Mononuclear cell (primary cell): ENCODE results near the gene EBP. TPM values are rescaled to one million over a fixed set of nuclear protein-coding genes. Genes with fewer than 3 reads are reported as not detected.

Experiments used
- H3K27me3 ChIP-seq: 2 replicates; pipeline ENCODE4 v1.6.0; 2011; ENCODE audit warnings: low read length, control low read depth; ENCODE audit not compliant: insufficient read depth
- H3K4me1 ChIP-seq: 2 replicates; pipeline ENCODE4 v1.5.1; 2011; ENCODE audit warnings: mild to moderate bottlenecking, low read length, control low read depth; ENCODE audit not compliant: insufficient read depth
- H3K4me3 ChIP-seq: 2 replicates; pipeline ENCODE4 v1.5.1; 2011; ENCODE audit warnings: mild to moderate bottlenecking, low read length, moderate library complexity
- H3K9me3 ChIP-seq: 2 replicates; pipeline ENCODE4 v1.5.1; 2011; ENCODE audit warnings: low read depth, mild to moderate bottlenecking, control low read depth, low read length
- total RNA-seq: library from RNA; depleted of rRNA; stranded (reverse); fragments of >200 nt; gene quantifications from one replicate; pipeline ENCODE4 v1.2.3, GENCODE V29; 2012

Gene EBP
- 27.6 TPM for total RNA-seq

- peak within 1 kb of the TSS; percentile 49 for H3K4me3 ChIP-seq
Measured at GRCh38 chrX:48521353-48522243, at the start of gene EBP. EBP (plus strand) TSS chrX:48521808; CDS start chrX:48523772, 1,964 bp downstream.

GRCh38 chrX:48472225-48472624 is 49.4 kb upstream of the EBP start:
- no peaks in the 10 kb centered on the region for H3K27me3 ChIP-seq
- H3K4me1 ChIP-seq: peaks cover 27% of the 10 kb centered on the region
- H3K9me3 ChIP-seq: no peaks in the 10 kb centered on the region
- H3K4me3 ChIP-seq: no peak overlapping the region

More at GRCh38 chrX:48521353-48522243, at the start of gene EBP:
- Histone ChIP-seq H3K27me3 (no peaks in the 10 kb centered on the region), H3K9me3 (no peaks in the 10 kb centered on the region), H3K4me1 (peaks cover 30% of the 10 kb centered on the region)

- Histone ChIP-seq H3K9me3 (no peaks in the 10 kb centered on the region), H3K4me3 (no peak overlapping the region), H3K4me1 (peaks cover 35% of the 10 kb centered on the region), H3K27me3 (no peaks in the 10 kb centered on the region)
Measured at GRCh38 chrX:48472851-48473703, 48.5 kb upstream of the EBP start.

- peaks cover 32% of the 10 kb centered on the region for H3K4me1 ChIP-seq
- H3K4me3 ChIP-seq: no peak overlapping the region
- no peaks in the 10 kb centered on the region for H3K27me3 ChIP-seq
- no peaks in the 10 kb centered on the region for H3K9me3 ChIP-seq
Measured at GRCh38 chrX:48473704-48473990, 48.0 kb upstream of the EBP start.

- Histone ChIP-seq H3K4me1 (peaks cover 27% of the 10 kb centered on the region), H3K9me3 (no peaks in the 10 kb centered on the region), H3K4me3 (no peak overlapping the region), H3K27me3 (no peaks in the 10 kb centered on the region)
Measured at GRCh38 chrX:48474127-48474526, 47.5 kb upstream of the EBP start.

GRCh38 chrX:48474581-48474980 is 47.0 kb upstream of the EBP start:
- H3K4me3 ChIP-seq: no peak overlapping the region
- H3K4me1 ChIP-seq: peaks cover 22% of the 10 kb centered on the region
- no peaks in the 10 kb centered on the region for H3K27me3 ChIP-seq
- H3K9me3 ChIP-seq: no peaks in the 10 kb centered on the region

GRCh38 chrX:48475296-48475695 is 46.3 kb upstream of the EBP start:
- no peaks in the 10 kb centered on the region for H3K9me3 ChIP-seq
- peaks cover 20% of the 10 kb centered on the region for H3K4me1 ChIP-seq
- H3K4me3 ChIP-seq: peak overlapping the region; percentile 65
- no peaks in the 10 kb centered on the region for H3K27me3 ChIP-seq

- no peaks in the 10 kb centered on the region for H3K9me3 ChIP-seq
- peaks cover 20% of the 10 kb centered on the region for H3K4me1 ChIP-seq
- no peaks in the 10 kb centered on the region for H3K27me3 ChIP-seq
- H3K4me3 ChIP-seq: peak within 1 kb of the TSS; percentile 65
Measured at GRCh38 chrX:48475774-48476577, 45.6 kb upstream of the EBP start, which contains the start of gene FTSJ1. FTSJ1 (plus strand) TSS chrX:48476199; CDS start chrX:48478048, 1,849 bp downstream.

GRCh38 chrX:48476919-48477318 is 44.7 kb upstream of the EBP start:
- Histone ChIP-seq H3K4me3 (peak overlapping the region; percentile 65), H3K27me3 (no peaks in the 10 kb centered on the region), H3K4me1 (peaks cover 20% of the 10 kb centered on the region), H3K9me3 (no peaks in the 10 kb centered on the region)

- Histone ChIP-seq H3K4me3 (no peak overlapping the region), H3K27me3 (no peaks in the 10 kb centered on the region), H3K9me3 (no peaks in the 10 kb centered on the region), H3K4me1 (peaks cover 20% of the 10 kb centered on the region)
Measured at GRCh38 chrX:48477960-48478755, 43.5 kb upstream of the EBP start.

GRCh38 chrX:48478806-48479205 is 42.8 kb upstream of the EBP start:
- Histone ChIP-seq H3K27me3 (no peaks in the 10 kb centered on the region), H3K4me3 (no peak overlapping the region), H3K4me1 (peaks cover 20% of the 10 kb centered on the region), H3K9me3 (no peaks in the 10 kb centered on the region)

- H3K4me1 ChIP-seq: peaks cover 14% of the 10 kb centered on the region
- H3K27me3 ChIP-seq: no peaks in the 10 kb centered on the region
- no peaks in the 10 kb centered on the region for H3K9me3 ChIP-seq
- no peak overlapping the region for H3K4me3 ChIP-seq
Measured at GRCh38 chrX:48480142-48480541, 41.5 kb upstream of the EBP start.

GRCh38 chrX:48480583-48480982 is 41.0 kb upstream of the EBP start:
- Histone ChIP-seq H3K9me3 (no peaks in the 10 kb centered on the region), H3K27me3 (no peaks in the 10 kb centered on the region), H3K4me3 (no peak overlapping the region), H3K4me1 (peaks cover 14% of the 10 kb centered on the region)

- peaks cover 5% of the 10 kb centered on the region for H3K4me1 ChIP-seq
- H3K27me3 ChIP-seq: no peaks in the 10 kb centered on the region
- no peak overlapping the region for H3K4me3 ChIP-seq
- no peaks in the 10 kb centered on the region for H3K9me3 ChIP-seq
Measured at GRCh38 chrX:48482526-48482925, 39.1 kb upstream of the EBP start.
